HG03064 (cell line): Measurements from ENCODE around the gene PLCD1.
"Not testable (repeated sequence)": the region's sequence is repeated elsewhere in the genome, so short reads cannot be mapped to it uniquely, and the experiment has no call there.

Experiments used
- ATAC-seq: cut with Tn5 transposase; IDR thresholded peaks from one replicate; pipeline ENCODE4 v1.9.1; 2021; ENCODE audit warnings: low read depth; ENCODE audit not compliant: unreplicated experiment

Gene PLCD1

DNA sequence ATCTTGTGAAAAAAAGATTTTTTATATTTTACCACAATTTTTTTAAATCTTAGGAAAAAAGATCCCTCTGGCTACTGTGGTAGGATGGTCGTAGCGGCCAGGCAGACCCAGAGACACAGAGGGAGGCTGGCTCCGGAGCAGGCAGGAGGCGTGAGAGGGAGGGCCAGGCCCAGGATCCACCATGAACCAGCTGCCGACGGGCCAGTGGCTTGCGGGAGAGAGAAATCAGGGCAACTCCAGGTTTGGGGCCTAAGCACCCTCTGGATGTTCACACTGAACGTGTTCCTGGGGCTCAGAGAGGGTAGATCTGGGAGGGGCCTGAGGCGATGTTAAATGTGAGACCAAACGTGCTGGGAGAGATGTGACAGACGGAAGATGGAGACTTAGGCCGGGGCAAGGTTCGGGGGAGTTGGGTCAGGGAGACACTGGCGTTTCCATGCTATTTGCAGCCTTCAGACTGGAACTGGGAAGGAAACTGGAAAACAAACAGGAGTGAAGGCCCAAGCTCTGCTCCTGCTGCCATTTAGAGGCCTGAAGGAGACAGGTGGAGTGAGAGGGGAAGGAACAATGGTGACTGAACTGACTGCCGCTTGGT lies 40.4 kb downstream of the PLCD1 start:
- ATAC-seq, result no peak

DNA sequence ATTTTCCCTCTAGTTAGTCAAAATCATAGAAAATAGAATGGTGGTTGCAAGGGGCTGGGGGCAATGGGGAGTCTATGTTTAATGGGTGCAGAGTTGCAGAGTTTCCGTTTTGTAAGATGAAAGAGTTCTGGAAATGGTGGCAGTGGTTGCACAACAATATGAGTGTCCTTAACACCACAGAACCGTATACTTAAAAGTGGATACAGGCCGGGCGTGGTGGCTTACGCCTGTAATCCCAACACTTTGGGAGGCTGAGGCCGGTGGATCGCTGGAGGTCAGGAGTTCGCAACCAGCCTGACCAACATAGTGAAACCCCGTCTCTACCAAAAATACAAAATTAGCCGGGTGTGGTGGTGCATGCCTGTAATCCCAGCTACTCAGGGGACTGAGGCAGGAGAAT lies 41.1 kb downstream of the PLCD1 start:
- ATAC-seq, result not testable (repeated sequence)

DNA sequence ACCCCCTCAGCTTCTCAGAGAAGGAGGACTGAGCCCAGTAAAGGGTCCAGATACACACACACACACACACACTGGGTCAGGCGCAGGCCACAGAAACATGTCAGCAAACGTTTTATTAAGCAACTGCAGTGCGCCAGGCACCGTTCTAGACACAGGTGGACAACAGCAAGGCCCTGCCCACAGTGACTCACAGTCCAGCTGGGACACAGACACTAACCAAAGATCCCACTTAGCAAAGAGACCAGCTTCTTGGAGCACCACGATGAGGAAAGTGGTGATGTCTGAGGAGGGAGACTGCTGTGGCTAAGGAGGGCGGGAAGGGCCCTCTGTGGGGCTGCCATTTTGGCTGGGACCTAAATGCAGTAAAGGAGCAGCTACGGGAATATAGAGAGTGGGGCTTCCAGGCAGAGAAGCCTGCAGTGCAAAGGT lies 41.7 kb downstream of the PLCD1 start:
- ATAC-seq, result no peak

DNA sequence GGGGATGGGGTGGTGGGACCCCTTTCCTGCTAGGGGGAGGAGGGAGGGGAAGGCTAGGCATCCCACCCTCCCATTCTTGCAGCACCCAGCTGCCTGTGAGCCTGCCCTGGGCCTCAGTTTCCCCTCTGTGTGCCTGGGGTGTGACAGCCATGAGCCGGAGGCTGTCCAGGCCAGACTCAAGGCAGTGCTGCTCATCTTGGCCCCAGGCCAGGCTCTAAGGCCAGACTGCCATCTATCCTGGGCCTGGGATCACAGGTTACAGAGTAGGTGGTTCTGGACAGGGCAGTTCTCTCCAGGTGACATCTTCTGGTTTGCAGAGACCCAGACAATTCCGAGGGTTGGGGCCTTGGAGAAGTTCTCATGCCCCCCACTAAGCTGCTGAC lies 42.1 kb downstream of the PLCD1 start:
- ATAC-seq, result no peak

DNA sequence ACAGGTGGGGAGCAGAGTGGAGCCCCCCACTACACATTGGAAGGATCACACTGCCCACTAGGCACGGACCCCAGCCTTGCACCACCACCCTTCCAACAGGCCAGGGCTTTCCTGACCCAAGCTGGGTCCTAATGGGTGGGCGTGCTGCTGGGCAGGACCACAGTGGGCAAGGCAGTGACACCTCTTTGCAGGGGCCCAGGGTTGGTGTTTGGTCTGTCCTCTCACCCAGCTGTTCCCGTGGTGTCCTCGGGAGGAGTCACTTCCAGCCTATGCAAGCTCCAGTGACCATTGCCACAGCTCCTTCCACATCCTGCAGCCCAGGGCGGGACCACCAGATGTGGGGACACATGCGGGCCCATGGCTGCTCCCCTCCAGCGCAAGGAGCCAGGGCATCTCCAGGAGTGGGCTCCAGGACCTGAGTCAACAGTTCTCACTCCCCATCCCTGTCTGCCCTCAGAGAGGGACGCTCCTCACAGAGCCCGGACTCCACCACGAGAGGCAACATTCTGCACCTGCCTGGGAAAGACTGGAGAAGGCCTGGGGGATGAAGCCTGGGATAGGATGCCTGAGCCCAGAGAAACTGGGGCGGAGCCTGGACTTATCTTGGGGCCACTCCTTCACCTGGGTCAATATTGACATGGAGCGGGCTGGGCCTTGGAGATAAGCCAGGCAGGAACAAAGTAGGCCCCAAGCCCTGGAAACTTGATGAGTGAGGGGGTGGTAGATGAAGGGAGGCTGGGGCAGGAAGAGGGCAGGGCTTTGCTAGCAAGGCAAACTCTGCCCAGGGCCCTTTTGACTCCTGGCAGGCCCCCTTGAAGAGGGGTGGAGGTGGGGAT lies 42.7 kb downstream of the PLCD1 start:
- no peak for ATAC-seq

DNA sequence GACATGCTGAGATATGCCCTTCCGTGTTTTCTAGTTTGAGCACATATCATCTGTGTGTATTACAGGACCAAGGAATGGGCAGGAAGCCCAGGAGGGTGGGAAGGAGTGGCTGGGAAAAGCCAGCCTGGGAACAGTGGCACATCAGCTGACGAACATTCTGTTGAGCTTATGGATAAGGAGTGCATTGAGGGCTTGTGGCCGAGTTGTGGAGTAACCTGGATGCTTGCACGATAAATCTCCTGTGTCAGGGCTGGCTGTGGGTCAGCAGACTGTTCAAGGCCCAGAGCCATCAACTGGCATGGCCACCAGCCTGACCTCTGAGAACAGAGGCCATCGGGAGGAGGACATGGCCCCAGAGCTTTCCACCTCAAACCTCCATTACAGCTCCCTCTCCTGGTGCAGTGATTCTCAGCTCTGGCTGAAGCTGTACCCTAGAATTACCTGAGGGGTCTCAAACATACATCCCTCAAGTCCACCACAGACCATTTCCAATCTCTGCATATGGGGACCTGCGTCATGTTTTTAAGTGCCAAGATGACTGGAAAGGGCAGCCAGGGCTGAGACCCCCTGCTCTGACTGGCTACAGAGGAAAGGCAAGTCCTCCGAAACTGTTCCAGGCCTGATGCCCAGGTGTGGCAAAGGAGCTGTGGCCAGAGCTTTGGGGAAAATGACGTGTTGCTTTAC lies 43.7 kb downstream of the PLCD1 start:
- ATAC-seq, result no peak

DNA sequence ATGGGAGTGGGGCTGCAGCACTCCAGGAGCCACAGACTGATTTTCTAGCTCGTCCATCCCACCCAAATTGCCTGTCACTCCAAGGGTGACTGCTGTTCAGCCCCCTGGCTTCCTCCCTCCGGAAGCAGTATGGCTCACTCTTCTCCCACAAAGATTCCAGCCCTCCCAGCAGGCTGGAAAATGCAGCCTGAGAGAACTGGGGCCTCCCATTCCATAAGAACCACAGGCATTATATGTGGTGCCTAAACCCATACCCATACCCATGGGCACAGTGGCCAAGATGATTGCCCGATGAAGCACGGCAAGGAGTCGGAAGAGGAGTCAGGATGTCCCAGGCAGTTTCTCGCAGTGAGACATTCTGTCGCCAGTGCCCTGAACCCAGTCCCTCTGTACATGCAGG lies 44.8 kb downstream of the PLCD1 start:
- ATAC-seq, result no peak

DNA sequence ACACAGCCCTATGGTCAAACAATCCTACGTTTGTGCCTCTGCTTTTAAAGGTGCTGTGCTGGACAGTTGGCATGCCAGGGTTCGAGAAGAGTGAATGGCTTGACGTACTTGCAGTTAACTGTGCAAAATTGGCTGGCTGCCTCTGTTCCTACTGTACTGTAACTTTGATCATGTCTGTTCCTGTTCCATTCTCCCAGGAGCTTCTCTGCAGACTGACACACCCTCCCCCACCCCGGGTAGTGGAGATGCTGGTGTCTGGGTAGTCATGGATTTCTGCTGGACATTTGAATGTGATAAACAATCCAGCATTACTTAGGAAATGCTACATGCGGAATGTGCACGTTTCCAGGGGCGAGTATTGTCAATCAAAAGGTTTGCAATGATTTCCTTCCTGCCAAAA lies 45.4 kb downstream of the PLCD1 start:
- ATAC-seq, result no peak

DNA sequence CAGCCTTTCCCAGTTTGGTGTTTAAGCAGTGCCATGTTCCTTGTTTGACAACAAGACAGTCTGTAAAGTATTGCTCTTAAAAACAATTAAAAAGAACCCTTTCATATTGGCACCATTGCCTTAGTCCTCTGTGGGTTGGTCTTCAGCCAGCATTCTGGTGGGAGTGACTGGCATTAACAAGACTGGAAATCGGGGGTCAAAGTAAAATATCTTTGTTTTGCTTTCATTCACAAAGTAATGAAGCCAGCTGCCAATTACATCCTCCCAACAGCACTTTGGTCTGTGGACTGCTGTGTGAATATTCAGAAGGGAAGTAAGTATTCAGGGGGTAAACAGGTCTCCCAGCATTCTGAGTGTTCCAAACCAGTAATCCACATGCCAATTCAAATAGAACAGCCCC lies 47.1 kb downstream of the PLCD1 start:
- no peak for ATAC-seq

DNA sequence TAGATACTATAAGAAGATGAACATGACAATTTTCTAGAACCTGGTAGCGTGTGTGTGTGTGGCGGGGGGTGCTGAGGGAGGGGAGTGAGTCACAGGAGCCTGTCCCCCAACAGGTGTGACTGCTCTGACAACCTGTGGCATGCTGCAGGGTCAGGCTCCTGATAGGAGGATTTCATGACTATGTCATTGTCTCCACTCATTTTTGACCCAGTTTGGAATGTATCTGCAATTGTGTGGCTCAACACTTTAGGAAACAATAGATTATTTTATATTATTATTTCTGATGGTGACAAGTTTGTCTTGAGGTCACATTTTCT lies 48.1 kb downstream of the PLCD1 start:
- ATAC-seq, result no peak

DNA sequence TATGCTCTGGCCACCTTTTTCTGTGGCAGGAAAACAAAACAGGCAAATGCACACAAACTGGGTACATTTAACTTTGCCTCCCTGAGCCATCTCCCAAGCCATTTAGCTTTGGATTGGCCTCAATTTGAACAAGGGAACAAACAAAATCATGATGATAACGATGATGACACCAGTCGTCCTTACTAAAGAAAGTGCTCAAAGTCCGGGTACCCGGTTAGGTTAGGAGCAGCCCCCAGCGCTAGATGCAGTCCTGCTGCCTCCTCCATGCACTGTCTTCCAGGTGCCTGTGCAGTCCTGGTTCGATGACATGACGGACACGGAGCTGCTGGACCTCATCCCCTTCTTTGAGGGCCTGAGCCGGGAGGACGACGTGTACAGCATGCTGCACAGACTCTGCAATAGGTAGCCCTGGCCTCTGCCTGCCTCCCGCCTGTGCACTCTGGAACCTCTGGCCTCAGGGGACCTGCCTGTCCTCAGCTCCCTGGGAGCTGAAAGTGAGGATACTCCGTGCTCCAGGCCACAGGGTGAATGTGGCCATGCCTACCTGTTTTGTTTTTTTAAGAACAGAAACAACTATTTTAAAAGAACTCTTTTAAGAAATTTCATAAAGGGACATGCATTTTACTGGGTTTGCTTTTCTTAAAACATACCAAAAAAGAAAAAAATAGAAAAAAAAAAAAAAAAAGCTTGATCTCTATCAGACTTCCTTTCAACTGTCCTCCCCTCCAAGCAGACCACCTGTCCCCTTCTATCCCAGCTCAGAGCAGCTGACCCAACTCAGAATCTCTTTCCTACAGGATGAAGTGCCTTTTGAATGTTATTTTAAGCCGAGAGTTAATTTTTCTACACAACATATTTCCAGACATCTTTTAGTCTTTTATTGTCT lies 48.7 kb downstream of the PLCD1 start:
- no peak for ATAC-seq

DNA sequence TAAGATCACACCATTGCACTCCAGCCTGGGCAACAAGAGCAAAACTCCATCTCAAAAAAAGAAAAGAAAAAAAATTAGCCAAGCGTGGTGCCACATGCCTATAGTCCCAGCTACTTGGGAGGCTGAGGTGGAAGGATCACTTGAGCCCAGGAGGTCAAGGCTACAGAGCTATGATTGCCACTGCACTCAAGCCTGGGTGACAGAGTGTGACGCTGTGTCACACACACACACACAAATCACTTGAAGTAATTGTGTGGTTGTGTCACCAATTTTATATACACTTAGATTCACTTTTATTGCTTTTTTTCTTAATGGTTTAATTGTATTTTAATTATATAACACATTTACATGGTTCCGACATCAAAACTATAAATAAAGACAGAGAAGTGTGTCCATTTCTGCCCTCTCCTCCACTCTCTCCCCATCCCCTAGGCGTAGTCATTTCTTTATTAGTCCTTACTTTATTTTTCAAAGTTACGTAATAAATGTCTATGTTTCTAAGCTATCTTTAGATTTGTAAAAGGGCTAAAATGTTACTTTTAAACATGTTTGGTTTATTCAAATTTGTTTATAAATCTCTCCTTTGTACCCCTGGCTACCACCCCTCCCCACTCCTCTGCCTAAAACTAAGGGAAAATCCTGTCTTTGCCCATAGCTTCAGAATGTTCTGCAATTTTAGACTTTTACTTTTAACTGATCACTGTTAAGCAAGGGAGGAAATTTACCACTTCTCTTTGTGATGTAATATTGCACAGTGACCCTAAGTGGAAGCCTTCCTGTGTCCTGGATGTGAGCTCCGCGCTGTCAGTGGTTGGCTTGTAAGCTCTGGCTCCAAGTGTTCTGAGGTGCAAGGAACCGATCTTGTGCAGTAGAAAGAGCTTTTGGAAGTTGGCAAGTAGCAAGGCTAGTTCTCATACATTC lies 49.6 kb downstream of the PLCD1 start:
- ATAC-seq, result no peak

DNA sequence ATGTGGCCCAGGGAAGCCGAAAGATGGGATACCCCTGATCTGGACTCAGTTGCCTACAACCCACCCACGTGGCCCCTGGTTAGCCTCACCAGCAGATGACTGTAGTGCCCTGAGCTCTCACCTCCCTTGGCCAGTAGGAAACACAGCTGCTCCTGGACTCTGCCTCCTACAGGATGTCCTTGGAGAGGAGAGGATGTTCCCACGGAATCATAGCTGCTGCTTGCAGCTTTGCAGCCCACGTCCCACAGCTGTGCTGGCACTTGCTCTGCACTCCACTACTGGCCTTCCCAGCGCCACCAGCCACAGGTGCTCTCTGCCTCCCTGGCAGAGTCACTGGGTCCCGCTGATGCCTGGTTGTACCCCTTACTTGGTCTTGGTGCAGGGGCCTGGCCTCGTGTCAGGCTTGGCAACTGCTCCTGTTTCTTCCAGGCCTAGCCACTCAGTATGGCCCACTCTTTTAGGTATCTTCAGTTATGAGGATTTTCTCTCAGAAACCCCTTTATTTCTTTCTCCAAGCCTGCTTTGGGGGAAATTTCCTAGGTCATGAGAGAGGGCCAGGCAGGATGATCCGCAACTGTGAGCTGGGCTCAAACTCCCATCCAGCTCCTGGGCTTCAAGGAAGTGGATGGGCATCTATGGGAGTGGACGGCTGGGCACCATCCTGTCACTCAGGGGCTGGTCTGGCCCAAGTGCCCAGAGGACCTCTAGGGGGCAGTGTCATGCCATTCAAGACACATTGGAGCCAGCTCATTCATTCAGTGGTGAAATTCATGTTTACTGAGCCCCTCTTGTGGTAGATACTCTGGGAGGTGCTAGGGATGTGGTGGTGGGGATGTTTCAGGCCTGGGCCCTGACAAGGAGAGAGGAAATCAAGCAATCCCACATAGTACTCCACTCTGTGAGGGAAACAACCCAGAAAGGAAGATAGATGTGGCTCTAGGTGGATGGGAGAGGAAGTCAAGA lies 55.0 kb downstream of the PLCD1 start:
- ATAC-seq, result no peak

DNA sequence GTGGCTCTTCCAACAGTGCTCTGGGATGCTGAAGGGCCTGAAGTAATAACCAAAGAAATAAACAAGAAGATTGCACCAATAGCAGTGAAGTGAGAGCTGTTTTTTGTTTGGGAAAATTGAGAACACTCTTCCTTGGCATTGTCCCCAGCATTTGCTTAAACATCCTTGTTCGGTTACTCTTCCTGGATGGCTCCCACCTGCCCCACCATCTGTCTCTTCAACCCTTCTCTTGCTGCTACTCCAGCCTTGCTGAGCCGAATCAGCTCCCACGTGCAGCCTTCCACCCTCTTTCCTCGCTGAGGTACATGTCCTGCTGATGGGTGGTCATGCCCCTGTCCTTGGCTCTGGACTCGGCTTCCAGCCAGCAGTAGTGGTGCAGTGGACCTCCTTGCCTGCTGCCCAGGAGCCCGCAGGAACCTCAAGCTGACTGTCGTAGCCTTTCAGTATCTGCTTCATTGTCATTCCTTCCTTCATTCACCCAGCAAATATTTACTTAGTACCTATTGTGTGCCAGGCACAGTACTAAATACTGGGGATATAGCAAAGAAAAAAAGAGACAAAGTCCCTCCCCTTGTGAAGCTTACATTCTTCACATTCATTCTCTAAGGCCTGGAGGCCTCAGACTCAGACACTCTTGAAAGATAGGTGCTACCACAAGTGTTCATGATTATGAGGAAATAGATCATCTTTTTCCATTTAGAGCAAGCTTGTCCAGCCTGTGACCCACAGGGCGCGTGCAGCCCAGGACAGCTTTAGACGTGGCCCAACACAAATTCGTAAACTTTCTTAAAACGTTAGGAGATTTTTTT lies 56.0 kb downstream of the PLCD1 start:
- ATAC-seq, result no peak

DNA sequence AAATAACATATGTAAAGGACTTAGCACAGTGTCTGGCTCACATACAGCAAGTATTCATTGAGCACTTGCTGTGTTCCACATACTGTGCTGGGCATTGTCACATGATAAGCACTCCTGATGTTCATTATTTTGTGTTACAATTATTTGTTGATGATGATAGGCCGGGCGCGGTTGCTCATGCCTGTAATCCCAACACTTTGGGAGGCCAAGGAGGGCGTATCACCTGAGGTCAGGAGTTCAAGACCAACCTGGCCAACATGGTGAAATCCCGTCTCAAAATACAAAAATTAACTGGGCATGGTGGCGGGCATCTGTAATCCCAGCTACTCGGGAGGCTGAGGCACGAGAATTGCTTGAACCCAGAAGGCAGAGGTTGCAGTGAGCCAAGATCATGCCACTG lies 57.4 kb downstream of the PLCD1 start:
- ATAC-seq, result not testable (repeated sequence)

DNA sequence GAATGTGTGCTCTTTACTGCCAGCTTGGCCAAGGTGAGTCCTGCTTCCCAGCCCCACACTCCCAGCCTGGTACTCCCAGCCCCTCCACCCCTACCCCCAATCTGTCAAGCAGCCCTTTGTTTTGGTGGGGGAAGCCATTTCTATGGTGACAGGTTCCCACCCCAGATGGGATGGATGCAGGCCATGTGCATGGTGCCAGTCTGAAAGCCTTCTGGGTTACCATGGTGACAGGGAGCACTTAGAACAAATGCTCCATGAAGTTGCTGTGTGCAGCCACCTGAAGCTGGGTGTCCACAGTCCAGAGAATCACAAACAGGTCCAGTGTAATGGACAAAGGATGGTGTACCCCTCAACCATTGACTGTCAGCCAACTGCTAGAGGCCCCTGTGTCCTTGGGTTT lies 58.0 kb downstream of the PLCD1 start:
- ATAC-seq, result no peak

DNA sequence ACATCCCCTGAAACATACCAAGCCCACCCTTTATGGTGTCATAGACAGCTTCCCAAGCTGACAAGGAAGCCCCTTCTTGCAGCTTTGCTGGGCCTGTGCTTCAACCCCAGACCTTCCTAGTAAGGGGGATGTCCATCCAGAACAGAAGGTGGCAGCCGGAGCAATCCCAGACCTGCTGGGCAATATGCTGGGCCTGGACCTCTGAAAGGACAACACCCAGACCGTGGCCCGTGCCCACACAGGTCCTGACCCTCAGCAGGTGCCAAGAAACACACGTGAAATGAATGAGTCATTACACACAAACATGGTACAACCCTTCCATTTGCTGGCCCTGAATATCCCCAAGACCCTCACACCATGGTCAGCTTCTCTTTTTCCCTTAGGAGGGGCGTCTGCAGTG lies 58.6 kb downstream of the PLCD1 start:
- no peak for ATAC-seq

DNA sequence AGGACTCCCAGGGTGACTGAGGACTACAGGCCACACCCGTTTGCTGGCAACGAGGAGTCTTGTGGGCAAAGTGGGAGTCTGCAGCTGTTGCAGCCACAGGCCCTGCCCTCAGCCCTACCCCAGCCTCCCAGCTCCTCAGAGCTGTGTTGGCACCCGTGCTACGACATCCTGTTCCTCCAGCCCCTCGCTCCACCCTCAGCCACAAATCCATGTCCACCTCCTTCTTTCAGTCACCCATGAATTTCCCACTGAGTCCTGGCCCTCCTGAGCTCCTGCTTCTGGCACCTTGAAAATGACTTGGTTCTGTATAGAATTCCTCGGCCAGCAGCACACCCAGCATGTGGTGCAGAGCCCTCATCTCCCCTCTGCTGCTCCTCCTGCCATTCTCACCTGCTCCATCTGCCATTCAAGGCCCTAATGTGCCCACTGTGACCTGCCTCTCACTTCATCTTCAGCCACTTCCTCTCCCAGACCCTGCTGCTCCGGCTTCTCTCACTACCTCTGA lies 59.8 kb downstream of the PLCD1 start:
- no peak for ATAC-seq
